Measurements from ENCODE around the gene ACSF3.
"Not testable (repeated sequence)": the region's sequence is repeated elsewhere in the genome, so short reads cannot be mapped to it uniquely, and the experiment has no call there.

The ACSF3 gene

DNA sequence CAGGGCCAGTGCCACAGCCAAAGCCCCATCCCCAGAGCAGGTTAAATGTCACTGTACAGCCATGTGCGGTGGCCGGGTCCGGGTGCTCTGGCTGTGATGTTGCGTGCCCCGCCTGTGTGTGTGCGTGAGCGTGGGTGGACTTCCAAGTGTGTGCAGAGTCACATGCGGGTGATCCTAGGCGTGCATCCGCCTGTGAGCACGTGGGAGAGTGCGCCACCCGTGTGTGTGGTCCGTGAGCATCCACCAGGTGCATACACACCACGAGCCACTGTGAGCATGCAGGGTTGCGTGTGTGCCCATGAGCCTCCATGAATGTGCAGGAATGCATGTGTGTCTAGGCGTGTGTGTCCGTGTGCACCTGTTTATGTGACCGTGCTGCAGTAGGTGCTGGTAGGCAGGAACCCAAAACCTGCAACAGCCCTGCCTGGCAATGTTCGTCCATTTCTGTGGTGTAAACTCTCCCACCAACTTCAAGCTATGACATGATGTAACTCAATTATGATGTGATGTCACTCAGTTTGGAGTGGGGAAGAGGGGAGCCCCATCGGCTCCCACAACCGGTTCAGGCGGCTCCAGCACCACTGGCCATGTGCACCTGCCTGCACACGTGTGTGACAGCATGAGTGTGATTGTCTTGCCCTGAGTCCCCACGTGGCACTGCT lies 37.6 kb upstream of the ACSF3 start:
- no peak for DNase-seq (ENCODE audit: low spot score)

DNA sequence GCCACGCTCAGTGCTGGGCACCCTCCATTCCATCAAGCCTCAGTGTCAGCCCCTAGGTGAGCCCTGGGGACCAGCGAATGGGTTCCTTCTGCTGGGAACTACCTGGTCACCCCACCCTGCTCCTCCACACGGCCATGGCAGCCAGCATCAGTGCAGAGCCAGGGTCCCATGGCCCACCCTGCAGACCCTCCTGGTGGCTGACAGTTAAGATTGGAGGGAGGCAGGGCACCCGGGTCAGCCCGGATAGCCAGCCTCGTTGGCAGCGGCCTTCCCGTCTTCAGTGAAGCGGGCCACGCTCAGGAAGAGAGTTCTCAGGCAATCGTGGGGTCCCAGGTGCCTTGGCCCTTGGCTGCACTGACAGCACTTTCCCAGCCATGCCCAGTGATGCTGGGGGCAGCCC lies 37.1 kb upstream of the ACSF3 start:
- DNase-seq (ENCODE audit: low spot score), result no peak

DNA sequence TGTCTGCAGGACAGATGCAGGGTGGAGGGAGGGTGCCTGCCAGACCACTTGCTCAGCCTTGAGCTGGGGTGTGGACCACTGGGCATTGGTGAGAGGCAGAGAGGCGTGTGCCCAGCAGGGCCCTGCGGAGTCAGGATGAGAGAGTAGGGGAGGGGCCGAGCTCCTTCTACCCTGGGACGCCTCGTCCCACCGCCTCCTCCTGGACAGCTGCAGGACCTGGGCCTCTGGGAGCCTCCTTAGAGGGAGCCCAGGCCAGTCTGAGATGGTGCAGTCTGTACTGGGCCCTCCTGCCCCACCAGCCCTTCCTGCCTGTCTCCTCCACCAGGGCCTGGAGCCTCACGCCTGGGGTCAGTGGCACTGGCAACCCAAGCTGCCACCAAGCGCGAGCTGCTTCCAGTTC lies 35.9 kb upstream of the ACSF3 start:
- DNase-seq (ENCODE audit: low spot score), result no peak

DNA sequence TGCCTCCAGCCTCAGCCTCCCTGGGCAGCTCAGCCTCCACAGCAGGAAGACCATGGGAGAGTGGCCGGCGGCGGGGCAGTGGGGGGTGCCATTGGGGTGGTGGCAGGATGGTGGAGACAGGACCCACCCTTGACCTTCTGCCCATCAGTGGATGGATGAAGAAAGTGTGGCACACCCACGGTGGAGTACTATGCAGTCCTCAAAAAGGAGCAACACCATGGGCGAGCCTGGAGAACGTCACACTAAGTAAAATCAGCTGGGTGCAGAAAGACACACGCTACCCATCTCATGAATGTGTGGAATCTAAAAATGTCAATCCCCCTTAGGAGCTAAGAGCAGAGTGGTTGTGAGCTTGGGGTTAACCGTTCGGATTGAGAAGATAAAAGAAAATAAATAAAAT lies 34.8 kb upstream of the ACSF3 start:
- DNase-seq (ENCODE audit: low spot score), result no peak

DNA sequence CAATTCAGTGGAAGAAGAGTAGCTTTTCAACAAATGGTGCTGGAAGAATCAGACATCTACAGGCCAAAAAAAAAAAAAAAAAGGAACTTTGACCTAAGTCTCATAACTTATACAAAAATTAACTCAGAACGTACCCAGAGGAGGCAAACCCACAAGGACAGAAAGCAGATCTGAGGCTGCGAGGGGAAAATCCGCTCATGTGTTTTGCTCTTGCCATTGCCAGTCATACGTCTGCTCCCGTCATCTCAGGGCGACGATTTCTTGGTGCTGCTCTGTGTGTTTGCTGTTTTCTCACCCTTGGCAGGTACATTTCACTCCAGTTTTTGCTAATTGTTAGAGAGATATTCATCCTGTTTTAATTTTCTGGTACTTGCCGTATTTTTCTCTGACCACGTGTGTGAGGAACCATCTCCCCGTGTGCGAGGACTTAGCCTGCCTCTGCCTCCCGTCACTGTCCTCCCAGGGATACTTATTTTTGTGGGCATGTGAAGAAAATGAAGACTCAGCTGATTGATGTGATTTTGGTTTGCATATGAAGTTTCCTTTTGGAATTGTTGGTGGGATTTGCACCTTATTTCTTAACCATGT lies 33.4 kb upstream of the ACSF3 start:
- DNase-seq (ENCODE audit: low spot score), result no peak

DNA sequence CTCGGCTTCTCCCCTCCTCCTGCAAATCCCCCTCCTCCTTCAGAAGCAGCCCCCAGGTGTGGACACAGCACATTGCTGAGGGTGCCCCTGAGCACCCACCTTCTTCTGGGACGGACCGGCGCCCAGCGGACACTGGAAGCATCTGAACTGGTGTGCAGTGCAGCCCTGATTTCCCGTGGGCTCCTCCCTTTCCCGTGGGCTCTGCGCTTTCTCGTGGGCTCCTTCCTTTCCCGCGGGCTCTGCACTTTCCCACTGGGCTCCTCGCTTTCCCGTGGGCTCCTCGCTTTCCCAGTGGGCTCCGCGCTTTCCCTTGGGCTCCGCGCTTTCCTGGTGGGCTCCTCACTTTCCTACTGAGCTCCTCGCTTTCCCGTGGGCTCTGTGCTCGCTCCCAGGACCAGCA lies 32.6 kb upstream of the ACSF3 start:
- no peak for DNase-seq (ENCODE audit: low spot score)

DNA sequence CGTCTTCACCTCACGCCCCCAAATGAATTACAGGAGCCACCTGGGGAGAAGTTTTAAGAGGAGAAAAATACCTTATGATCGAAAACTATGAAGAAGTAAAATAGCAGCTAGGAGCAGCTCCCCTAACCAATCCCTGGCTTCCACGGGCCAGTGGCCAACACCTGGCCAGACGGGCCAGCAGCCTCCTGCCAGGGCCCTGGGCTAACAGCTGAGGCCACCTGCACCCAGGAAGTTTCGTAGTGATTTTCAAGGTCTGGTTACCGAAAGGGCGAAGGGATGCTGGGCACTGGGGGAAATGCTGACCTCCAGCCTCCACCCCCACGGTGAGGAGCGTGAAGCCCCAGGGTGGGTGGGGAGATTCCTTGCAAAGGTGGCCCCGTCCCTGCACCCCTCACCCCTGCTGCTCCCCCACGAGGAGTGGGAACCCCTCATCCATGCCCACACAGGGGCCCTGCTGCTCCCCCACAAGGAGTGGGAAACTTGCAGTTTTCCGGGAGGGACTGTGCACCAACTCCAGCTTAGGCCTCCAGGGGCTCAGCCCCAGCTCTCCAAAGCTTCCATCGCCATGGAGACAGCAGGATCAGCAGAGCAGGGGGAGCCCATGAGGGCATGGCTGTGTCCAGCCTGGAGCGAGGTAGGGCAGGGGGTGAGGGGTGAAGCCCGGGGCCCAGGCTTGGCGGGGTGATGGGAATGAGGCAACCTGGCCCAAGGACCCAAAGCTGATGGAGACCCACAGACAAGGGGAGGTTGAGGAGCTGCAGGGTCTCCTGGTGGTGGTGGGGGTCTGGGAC lies 31.9 kb upstream of the ACSF3 start:
- no peak for DNase-seq (ENCODE audit: low spot score)

DNA sequence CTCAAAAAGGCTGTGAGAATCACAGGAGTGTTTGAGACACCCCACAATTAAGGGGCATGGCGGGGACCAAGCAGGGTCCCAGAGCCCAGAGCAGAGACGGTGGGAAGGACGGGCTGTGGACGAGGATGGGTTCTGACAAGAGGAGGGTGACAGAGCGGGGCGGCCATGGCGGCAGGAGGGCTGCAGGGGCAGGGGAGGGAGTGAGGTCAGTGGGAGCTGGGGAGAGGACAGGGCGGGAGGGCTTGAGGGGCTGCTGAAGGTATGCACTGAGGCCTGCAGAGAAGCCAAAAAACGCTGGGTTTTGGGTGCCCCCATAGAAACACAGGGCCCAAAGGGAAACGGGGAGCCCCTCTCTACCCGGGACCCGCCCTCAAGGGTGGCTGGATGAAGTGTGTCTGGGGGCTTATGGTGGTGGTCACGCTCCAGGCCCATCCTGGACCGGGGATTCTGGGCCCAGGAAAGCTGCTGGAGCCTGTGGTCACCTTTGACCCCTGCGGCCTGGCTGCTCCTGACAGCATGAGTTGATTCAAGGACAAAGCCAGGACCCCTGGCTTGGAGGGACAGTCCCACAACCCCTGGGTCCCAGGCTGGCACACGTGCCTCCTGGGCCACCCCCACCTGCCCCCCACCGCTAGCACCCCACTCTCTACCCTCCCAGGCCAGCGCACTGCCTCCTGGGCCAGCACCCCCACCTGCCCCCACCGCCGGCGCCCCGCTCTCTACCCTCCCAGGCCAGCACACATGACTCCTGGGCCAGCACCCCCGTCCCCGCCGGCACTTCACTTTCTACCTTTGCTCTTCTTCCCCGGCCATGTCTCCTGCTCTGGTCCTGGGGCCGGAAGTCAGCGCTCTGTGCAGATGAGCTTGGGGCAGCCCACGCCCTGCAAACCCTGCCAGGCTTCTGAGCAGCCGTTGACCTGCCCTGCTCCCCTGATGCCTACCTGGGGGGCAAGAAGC lies 31.0 kb upstream of the ACSF3 start:
- no peak for DNase-seq (ENCODE audit: low spot score)

DNA sequence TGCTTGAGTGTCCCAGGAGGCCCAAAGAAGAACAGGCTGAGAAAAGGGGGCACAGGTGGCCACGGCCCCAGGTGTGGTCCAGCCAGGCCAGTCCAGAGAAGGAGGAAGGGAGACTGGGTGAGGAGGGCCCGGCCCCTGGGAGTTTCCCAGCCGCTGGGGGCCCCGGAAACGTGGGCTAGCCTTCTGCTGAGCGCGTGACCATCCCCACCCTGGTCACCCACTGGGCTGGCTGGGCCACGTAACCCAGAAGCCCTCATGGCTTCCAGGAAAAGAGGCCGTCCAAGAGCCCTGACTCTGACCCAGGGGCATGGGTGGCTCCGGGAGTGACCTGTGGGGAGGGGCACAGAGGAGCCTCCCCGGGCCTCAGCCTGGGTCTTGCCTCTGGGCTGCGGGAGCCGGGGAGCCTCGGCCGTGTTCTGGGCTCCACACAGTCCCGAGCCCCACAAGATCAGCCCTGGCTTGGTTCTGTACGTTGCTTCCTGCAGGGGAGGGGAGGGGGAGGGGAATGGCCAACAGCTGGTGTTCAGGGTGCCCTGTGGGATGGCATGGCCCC lies 29.8 kb upstream of the ACSF3 start:
- no peak for DNase-seq (ENCODE audit: low spot score)

DNA sequence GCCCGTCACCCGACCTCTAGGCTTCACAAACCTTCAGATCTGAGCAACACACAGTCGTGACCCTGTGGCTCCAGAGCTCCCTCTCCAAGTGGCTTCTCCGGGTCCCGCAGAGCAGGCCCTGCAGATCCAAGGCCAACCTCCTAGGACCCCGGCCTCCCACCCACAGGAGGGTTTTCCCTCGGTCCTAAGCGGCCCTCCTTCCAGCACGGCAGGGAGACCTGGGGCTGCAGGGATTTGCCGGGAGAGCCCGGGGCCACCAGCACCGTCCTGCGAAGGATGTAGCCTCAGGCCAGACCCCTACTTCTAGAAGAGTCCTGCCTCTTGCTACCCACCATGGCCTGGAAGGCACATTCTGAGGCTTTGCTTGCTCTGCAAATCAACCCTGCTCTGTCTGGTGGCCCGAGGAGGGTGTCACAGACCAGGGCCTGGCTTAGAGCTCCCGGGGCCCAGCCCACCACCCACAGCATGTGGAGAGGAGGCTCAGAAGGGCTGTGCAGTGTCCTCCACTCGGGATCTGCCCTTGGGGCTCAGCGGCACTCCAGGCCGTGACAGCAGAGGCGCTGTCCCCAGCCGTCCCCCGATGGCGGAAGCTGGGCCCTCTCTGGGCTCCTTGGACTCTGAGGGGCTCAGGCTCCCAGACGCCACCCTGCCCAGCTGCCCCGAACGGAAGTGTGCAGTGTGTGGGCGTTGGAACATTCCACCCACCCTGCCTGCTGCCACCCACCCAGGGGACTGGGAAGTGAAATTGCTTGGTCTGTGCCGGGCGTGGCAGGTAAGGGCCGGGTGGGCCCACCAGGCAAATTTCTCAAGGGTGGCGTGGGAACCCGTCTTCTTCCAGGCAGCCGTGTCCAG lies 28.8 kb upstream of the ACSF3 start:
- DNase-seq (ENCODE audit: low spot score), result no peak

DNA sequence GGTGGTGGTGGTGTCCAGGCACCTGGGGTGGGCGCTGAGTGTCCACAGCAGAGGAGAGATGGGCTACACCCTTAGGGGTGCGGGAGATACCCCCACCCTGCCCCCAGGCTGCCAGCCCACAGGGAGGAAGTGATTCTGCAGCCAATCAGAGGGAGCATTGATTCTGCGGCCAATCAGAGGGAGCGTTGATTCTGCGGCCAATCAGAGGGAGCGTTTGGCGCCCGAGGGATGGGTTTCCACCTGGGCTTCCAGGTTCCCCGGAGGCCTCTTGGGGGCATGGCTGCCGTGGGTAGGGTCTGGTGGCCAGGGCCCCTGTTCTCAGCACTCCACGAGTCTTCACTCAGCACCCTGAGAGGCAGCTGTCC lies 28.2 kb upstream of the ACSF3 start:
- no peak for DNase-seq (ENCODE audit: low spot score)

DNA sequence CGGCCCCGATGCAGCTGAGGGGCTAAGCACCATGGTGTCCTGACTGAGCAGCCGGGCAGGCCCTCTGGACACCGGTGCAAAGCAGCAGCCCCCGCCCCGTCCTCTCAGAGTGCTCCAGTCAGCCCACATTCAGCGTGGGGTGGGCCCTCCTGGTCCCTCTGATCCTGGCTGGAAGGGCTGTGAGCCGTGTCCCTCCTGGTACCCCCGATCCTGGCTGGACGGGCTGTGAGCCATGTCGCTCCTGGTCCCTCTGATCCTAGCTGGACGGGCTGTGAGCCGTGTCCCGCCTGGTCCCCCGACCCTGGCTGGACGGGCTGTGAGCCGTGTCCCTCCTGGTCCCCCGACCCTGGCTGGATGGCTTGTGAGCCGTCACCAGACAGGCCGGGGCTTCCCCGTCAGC lies 26.9 kb upstream of the ACSF3 start:
- DNase-seq (ENCODE audit: low spot score), result no peak

DNA sequence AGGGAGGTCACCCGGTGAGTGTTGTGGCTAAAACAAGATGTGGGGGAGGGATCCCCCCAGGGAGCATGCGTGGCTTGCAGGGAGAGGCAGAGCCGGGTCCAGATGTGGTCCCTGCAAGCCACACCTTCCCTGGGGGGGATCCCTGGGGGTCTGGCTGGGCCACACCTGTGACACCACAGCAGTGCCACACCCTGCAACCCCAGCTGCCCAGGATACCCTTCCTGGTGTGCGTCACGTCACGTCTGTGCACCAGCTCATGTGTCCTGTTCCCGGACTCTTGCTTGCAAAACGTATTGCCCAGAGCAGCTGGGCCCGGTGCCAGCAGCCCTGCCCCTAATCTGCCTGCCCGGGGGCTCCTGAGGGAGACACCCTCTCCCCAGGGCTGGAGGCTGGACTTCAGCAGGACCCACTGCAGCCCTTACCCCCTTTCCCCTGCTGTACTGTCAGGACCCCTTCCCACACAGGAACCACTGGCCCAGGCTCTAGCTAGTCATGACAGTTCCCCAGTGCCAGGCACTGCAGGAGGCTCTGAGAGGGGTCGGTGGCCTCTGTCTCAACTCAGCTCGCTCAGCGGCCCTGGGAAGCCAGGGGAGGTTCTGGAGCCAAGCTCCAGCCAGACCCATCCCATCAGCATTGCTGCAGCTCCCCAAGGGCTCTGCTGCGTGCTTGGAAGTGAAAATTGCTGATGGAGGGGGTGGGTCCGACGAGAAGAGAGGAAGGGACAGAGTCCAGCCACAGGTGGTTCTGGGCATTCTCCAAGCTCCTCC lies 25.8 kb upstream of the ACSF3 start:
- DNase-seq (ENCODE audit: low spot score), result no peak

DNA sequence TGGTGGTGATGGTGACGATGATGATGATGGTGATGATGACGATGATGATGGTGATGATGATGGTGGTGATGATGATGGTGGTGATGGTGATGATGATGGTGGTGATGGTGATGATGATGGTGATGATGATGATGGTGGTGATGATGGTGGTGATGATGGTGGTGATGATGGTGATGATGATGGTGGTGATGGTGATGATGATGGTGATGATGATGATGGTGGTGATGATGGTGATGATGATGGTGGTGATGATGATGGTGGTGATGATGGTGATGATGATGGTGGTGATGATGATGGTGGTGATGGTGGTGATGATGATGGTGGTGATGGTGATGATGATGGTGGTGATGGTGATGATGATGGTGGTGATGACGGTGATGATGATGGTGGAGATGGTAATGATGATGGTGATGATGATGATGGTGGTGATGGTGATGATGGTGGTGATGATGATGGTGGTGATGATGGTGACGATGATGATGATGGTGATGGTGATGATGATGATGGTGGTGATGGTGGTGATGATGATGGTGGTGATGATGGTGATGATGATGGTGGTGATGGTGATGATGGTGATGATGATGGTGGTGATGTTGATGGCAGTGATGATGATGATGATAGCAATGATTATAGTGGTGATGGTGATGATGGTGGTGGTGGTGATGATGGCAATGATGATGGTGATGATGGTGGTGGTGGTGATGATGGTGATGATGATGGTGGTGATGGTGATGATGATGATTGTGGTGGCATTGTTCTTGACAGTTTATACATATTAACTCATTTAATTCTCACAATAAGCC lies 24.6 kb upstream of the ACSF3 start:
- DNase-seq (ENCODE audit: low spot score), result not testable (repeated sequence)

DNA sequence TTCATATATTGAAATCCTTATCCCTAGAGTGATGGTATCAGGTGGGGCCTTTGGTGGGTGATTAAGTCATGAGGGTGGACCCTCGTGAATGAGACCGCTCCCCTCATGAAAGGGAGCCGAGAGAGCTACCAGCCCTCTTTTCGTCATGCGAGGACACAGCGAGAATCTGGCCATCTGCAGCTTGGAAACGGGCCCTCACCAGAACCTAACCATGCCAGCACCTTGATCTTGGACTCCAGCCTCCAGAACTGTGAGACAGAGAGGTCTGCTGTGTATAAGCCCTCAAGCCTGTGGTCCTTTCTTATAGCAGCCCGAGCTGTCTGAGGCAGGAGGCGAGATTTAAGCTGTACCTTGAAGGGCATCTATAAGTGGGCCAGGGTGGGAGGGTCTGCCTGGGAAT lies 23.7 kb upstream of the ACSF3 start:
- no peak for DNase-seq (ENCODE audit: low spot score)

DNA sequence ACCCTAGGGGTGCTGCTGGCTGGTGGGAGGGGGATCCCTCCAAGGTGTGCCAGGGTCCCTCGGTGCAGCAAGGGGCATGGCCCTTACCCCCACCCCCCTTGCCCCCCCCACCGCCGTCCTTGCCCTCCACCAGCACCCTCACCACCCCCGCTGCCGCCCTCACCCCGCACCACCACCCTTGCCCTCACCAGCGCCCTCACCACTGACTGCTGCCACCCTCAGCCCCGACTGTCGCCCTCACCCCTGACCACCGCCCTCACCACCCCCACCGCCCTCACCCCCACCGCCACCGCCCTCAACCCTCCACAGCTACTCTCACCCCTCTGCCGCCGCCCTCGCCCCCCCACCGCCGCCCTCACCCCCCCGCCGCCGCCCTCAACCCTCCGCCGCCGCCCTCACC lies 23.1 kb upstream of the ACSF3 start:
- no peak for DNase-seq (ENCODE audit: low spot score)

DNA sequence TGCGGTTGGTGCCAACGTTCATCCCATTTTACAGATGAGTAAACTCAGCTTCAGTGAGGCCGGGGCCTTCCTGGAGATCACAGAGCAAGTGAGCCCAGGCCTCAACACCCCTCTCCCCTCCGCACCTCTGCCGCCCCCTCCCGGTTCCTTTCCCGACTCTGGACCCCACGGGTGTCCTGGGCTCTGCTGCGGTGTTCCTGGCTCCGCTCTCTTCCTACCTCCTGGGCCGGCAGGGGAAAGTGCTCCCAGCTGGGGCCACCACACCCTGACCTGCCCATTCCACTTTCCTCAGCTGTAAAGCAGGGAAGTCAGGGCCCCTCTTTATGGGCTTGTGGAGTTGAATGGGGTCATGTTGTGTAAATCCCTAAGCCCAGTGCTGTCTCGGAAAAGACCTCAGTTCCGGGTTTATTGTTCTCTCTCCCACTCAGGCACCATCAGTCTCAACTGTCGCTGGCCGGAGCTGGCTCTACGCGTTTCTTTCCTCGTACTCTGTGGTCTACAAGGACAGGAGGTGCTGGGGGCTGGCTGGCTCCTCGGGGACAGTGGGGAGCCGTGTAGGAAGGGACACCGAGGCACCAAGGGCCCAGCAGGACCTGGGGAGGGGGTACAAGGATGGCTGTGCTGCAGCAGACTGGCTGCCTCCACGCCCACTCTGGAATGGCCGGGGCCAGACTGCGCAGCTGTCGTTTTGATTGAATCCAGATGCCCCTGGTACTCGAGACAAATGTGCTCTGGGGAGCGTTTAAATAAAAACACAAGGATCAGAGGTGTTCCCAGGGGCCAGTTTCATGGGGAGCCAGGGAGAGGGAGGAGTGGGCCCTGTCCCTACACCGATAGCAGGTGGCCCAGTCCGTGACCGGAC lies 21.7 kb upstream of the ACSF3 start:
- peak; percentile 84 for DNase-seq (ENCODE audit: low spot score)

DNA sequence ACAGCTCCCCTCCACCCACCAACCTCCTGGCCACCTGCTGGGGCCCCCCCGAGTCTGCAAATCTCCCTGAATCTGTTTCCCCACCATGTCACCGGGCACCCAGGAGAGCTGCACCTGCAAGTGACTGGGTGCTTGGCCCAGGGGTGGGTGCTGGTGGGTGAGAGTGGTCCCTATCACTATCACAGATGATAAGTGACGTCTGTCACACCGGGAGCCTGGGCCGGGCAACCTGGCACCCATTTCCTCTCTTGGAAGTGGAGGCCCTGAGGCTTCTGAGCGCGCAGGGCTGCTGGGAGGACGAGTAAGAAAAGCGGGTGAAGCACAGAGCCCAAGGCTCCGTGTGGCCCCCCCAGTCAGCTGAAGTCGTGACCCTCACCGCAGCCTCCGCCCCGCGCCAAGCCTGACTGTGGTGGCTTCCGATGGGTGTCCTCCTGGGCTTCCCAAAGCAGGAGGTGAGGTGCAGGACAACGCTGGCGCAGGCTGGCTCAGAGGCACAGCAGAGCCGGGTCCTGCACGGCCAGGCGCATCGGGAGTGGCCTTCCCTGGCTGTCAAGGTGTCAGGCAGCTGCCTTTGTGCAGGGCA lies 21.0 kb upstream of the ACSF3 start:
- no peak for DNase-seq (ENCODE audit: low spot score)

All from HuH-7 (cell line).